Measurements from ENCODE around the gene INPP5A.

Gene INPP5A

GRCh38 chr10:132810141-132810806 is 272.7 kb downstream of the INPP5A start:
- no peak for DNase-seq

GRCh38 chr10:132810807-132811700 is 273.5 kb downstream of the INPP5A start:
- Histone ChIP-seq H3K9me3 (ENCODE audit: control insufficient read depth, low read length) (no peaks in the 10 kb centered on the region), H3K36me3 (ENCODE audit: control insufficient read depth, insufficient read depth, low read length) (no peaks in the 10 kb centered on the region), H3K4me1 (ENCODE audit: control insufficient read depth, insufficient read depth, low read length, poor library complexity, severe bottlenecking) (no peaks in the 10 kb centered on the region), H3K27me3 (replicated peaks; ENCODE audit: control insufficient read depth, insufficient read depth, low read length, poor library complexity, severe bottlenecking) (peaks cover 2% of the 10 kb centered on the region), H3K4me3 (ENCODE audit: insufficient read depth, low read depth, low read length, poor library complexity, severe bottlenecking) (no peak overlapping the region), H3K27ac (ENCODE audit: insufficient read depth, low read length, poor library complexity, severe bottlenecking) (no peak overlapping the region)
- DNase-seq: no peak

More at GRCh38 chr10:132810141-132810806, 272.7 kb downstream of the INPP5A start:
- Histone ChIP-seq H3K4me1 (ENCODE audit: control insufficient read depth, insufficient read depth, low read length, poor library complexity, severe bottlenecking) (no peaks in the 10 kb centered on the region), H3K9me3 (ENCODE audit: control insufficient read depth, low read length) (no peaks in the 10 kb centered on the region), H3K4me3 (ENCODE audit: insufficient read depth, low read depth, low read length, poor library complexity, severe bottlenecking) (no peak overlapping the region), H3K27me3 (replicated peaks; ENCODE audit: control insufficient read depth, insufficient read depth, low read length, poor library complexity, severe bottlenecking) (peaks cover 2% of the 10 kb centered on the region), H3K27ac (ENCODE audit: insufficient read depth, low read length, poor library complexity, severe bottlenecking) (no peak overlapping the region), H3K36me3 (ENCODE audit: control insufficient read depth, insufficient read depth, low read length) (no peaks in the 10 kb centered on the region)

GRCh38 chr10:132811891-132812481 is 274.4 kb downstream of the INPP5A start:
- peaks cover 2% of the 10 kb centered on the region for H3K27me3 ChIP-seq (replicated peaks; ENCODE audit: control insufficient read depth, insufficient read depth, low read length, poor library complexity, severe bottlenecking)
- DNase-seq: no peak

GRCh38 chr10:132812520-132812919 is 274.9 kb downstream of the INPP5A start:
- H3K36me3 ChIP-seq (ENCODE audit: control insufficient read depth, insufficient read depth, low read length): no peaks in the 10 kb centered on the region
- H3K27me3 ChIP-seq (replicated peaks; ENCODE audit: control insufficient read depth, insufficient read depth, low read length, poor library complexity, severe bottlenecking): peaks cover 2% of the 10 kb centered on the region
- no peaks in the 10 kb centered on the region for H3K4me1 ChIP-seq (ENCODE audit: control insufficient read depth, insufficient read depth, low read length, poor library complexity, severe bottlenecking)
- H3K4me3 ChIP-seq (ENCODE audit: insufficient read depth, low read depth, low read length, poor library complexity, severe bottlenecking): no peak overlapping the region
- DNase-seq: no peak
- H3K27ac ChIP-seq (ENCODE audit: insufficient read depth, low read length, poor library complexity, severe bottlenecking): no peak overlapping the region
- H3K9me3 ChIP-seq (ENCODE audit: control insufficient read depth, low read length): no peaks in the 10 kb centered on the region

More at GRCh38 chr10:132811891-132812481, 274.4 kb downstream of the INPP5A start:
- H3K4me3 ChIP-seq (ENCODE audit: insufficient read depth, low read depth, low read length, poor library complexity, severe bottlenecking): no peak overlapping the region
- H3K36me3 ChIP-seq (ENCODE audit: control insufficient read depth, insufficient read depth, low read length): no peaks in the 10 kb centered on the region
- no peaks in the 10 kb centered on the region for H3K9me3 ChIP-seq (ENCODE audit: control insufficient read depth, low read length)
- no peak overlapping the region for H3K27ac ChIP-seq (ENCODE audit: insufficient read depth, low read length, poor library complexity, severe bottlenecking)
- H3K4me1 ChIP-seq (ENCODE audit: control insufficient read depth, insufficient read depth, low read length, poor library complexity, severe bottlenecking): no peaks in the 10 kb centered on the region

- Histone ChIP-seq H3K36me3 (ENCODE audit: control insufficient read depth, insufficient read depth, low read length) (no peaks in the 10 kb centered on the region), H3K27me3 (replicated peaks; ENCODE audit: control insufficient read depth, insufficient read depth, low read length, poor library complexity, severe bottlenecking) (peaks cover 2% of the 10 kb centered on the region), H3K4me3 (ENCODE audit: insufficient read depth, low read depth, low read length, poor library complexity, severe bottlenecking) (no peak overlapping the region), H3K9me3 (ENCODE audit: control insufficient read depth, low read length) (no peaks in the 10 kb centered on the region), H3K27ac (ENCODE audit: insufficient read depth, low read length, poor library complexity, severe bottlenecking) (no peak overlapping the region), H3K4me1 (ENCODE audit: control insufficient read depth, insufficient read depth, low read length, poor library complexity, severe bottlenecking) (no peaks in the 10 kb centered on the region)
- DNase-seq: no peak
Observed at GRCh38 chr10:132813001-132813401, 275.4 kb downstream of the INPP5A start.

- no peaks in the 10 kb centered on the region for H3K4me1 ChIP-seq (ENCODE audit: control insufficient read depth, insufficient read depth, low read length, poor library complexity, severe bottlenecking)
- H3K27ac ChIP-seq (ENCODE audit: insufficient read depth, low read length, poor library complexity, severe bottlenecking): no peak overlapping the region
- no peak overlapping the region for H3K4me3 ChIP-seq (ENCODE audit: insufficient read depth, low read depth, low read length, poor library complexity, severe bottlenecking)
- DNase-seq: no peak
- no peaks in the 10 kb centered on the region for H3K36me3 ChIP-seq (ENCODE audit: control insufficient read depth, insufficient read depth, low read length)
- no peaks in the 10 kb centered on the region for H3K9me3 ChIP-seq (ENCODE audit: control insufficient read depth, low read length)
- H3K27me3 ChIP-seq (replicated peaks; ENCODE audit: control insufficient read depth, insufficient read depth, low read length, poor library complexity, severe bottlenecking): peaks cover 2% of the 10 kb centered on the region
Observed at GRCh38 chr10:132813560-132814468, 276.2 kb downstream of the INPP5A start.

GRCh38 chr10:132814469-132814856 is 276.9 kb downstream of the INPP5A start:
- DNase-seq: no peak
- Histone ChIP-seq H3K9me3 (ENCODE audit: control insufficient read depth, low read length) (no peaks in the 10 kb centered on the region), H3K27me3 (replicated peaks; ENCODE audit: control insufficient read depth, insufficient read depth, low read length, poor library complexity, severe bottlenecking) (peaks cover 2% of the 10 kb centered on the region), H3K4me3 (ENCODE audit: insufficient read depth, low read depth, low read length, poor library complexity, severe bottlenecking) (no peak overlapping the region), H3K27ac (ENCODE audit: insufficient read depth, low read length, poor library complexity, severe bottlenecking) (no peak overlapping the region), H3K36me3 (ENCODE audit: control insufficient read depth, insufficient read depth, low read length) (no peaks in the 10 kb centered on the region), H3K4me1 (ENCODE audit: control insufficient read depth, insufficient read depth, low read length, poor library complexity, severe bottlenecking) (no peaks in the 10 kb centered on the region)

GRCh38 chr10:132815168-132815857 is 277.7 kb downstream of the INPP5A start:
- Histone ChIP-seq H3K36me3 (ENCODE audit: control insufficient read depth, insufficient read depth, low read length) (no peaks in the 10 kb centered on the region), H3K4me3 (ENCODE audit: insufficient read depth, low read depth, low read length, poor library complexity, severe bottlenecking) (no peak overlapping the region), H3K27ac (ENCODE audit: insufficient read depth, low read length, poor library complexity, severe bottlenecking) (no peak overlapping the region), H3K4me1 (ENCODE audit: control insufficient read depth, insufficient read depth, low read length, poor library complexity, severe bottlenecking) (no peaks in the 10 kb centered on the region), H3K27me3 (replicated peaks; ENCODE audit: control insufficient read depth, insufficient read depth, low read length, poor library complexity, severe bottlenecking) (peaks cover 2% of the 10 kb centered on the region), H3K9me3 (ENCODE audit: control insufficient read depth, low read length) (no peaks in the 10 kb centered on the region)
- DNase-seq: no peak

GRCh38 chr10:132816718-132817117 is 279.1 kb downstream of the INPP5A start:
- Histone ChIP-seq H3K9me3 (ENCODE audit: control insufficient read depth, low read length) (no peaks in the 10 kb centered on the region), H3K36me3 (ENCODE audit: control insufficient read depth, insufficient read depth, low read length) (no peaks in the 10 kb centered on the region), H3K27ac (ENCODE audit: insufficient read depth, low read length, poor library complexity, severe bottlenecking) (no peak overlapping the region), H3K27me3 (replicated peaks; ENCODE audit: control insufficient read depth, insufficient read depth, low read length, poor library complexity, severe bottlenecking) (peaks cover 2% of the 10 kb centered on the region), H3K4me3 (ENCODE audit: insufficient read depth, low read depth, low read length, poor library complexity, severe bottlenecking) (no peak overlapping the region), H3K4me1 (ENCODE audit: control insufficient read depth, insufficient read depth, low read length, poor library complexity, severe bottlenecking) (no peaks in the 10 kb centered on the region)
- no peak for DNase-seq
